Measurements from ENCODE around the gene PODN. TPM values are rescaled to one million over a fixed set of nuclear protein-coding genes. Genes with fewer than 3 reads are reported as not detected.

The PODN gene
- total RNA-seq, 1 experiment from 2014 or later, result 0.17 TPM

GRCh38 chr1:53133261-53134041 lies 71.4 kb downstream of the PODN start:
- Mint-ChIP-seq H3K4me1 (peaks cover 5 to 19% of the 10 kb centered on the region in 2 experiments), H3K27me3 (ENCODE audit: low read depth) (peaks cover 24% of the 10 kb centered on the region), H3K36me3 (ENCODE audit: insufficient read depth in 1 of 3, low read depth in 3 of 3) (peaks cover 4 to 13% (median 5%) of the 10 kb centered on the region in 3 experiments; a peak in 6 of 7 replicates), H3K4me3 (no peak overlapping the region), H3K9me3 (peaks cover 14 to 17% of the 10 kb centered on the region in 2 experiments), H3K27ac (no peak overlapping the region; a peak in 2 of 7 replicates)
- no peaks in the 10 kb centered on the region for H3K23me2 ChIP-seq (ENCODE audit: insufficient read length, low read depth, low read length, poor library complexity, severe bottlenecking)
- H3K56ac ChIP-seq (ENCODE audit: insufficient read length, low read depth, low read length), result no peak overlapping the region
- no peak overlapping the region for H3K18ac ChIP-seq (ENCODE audit: insufficient read length, low read depth, low read length)
- no peak overlapping the region for H2AFZ ChIP-seq (ENCODE audit: low read length)
- H3K4ac ChIP-seq (ENCODE audit: low read depth, low read length), result no peak overlapping the region
- no peaks in the 10 kb centered on the region for H3K27me3 ChIP-seq (ENCODE audit: insufficient read depth, low read length)
- H4K5ac ChIP-seq (ENCODE audit: insufficient read length, low read depth, low read length), result no peak overlapping the region
- no peak overlapping the region for H2BK120ac ChIP-seq (ENCODE audit: low read depth, low read length, poor library complexity, severe bottlenecking)
- no peak overlapping the region for H4K91ac ChIP-seq (ENCODE audit: insufficient read length, low read depth, low read length)
- H2BK15ac ChIP-seq (ENCODE audit: low read depth, low read length), result no peak overlapping the region
- no peak overlapping the region for H4K8ac ChIP-seq (replicated peaks; ENCODE audit: insufficient read length, low read depth, low read length)
- H3K27ac ChIP-seq (ENCODE audit: insufficient read length, low read depth, low read length), result no peak overlapping the region
- H3K9ac ChIP-seq (ENCODE audit: extremely low read depth, insufficient read length, low read length), result no peak overlapping the region
- no peak overlapping the region for H3K23ac ChIP-seq (ENCODE audit: insufficient read length, low read depth, low read length)
- H2AK5ac ChIP-seq (ENCODE audit: insufficient read length, low read length), result no peak overlapping the region
- no peak for DNase-seq
- H3K14ac ChIP-seq (ENCODE audit: insufficient read depth, low read length), result no peak overlapping the region
- no peak overlapping the region for H2BK5ac ChIP-seq (ENCODE audit: insufficient read length, low read length)
- no peaks in the 10 kb centered on the region for H3K4me1 ChIP-seq (ENCODE audit: insufficient read depth, low read length)
- no peak overlapping the region for H2BK12ac ChIP-seq (ENCODE audit: insufficient read length, low read depth, low read length)
- no peak for TF ChIP-seq CTCF (conservative IDR thresholded peaks at IDR 0.05)
- no peak overlapping the region for H3T11ph ChIP-seq (ENCODE audit: low read length)
- no peaks in the 10 kb centered on the region for H3K79me2 ChIP-seq (ENCODE audit: insufficient read depth, low read length)
- no peak overlapping the region for H2BK20ac ChIP-seq (ENCODE audit: low read depth, low read length, poor library complexity, severe bottlenecking)
- H3K9me3 ChIP-seq (ENCODE audit: control insufficient read depth, low read depth, low read length), result peaks cover 5% of the 10 kb centered on the region
- H4K20me1 ChIP-seq (ENCODE audit: control insufficient read depth, insufficient read depth, insufficient read length), result no peaks in the 10 kb centered on the region
- H3K79me1 ChIP-seq (ENCODE audit: insufficient read depth, low read depth, low read length, poor library complexity, severe bottlenecking), result no peaks in the 10 kb centered on the region
- H3K4me2 ChIP-seq (ENCODE audit: insufficient read depth, insufficient read length, low read length), result no peak overlapping the region
- WGBS (ENCODE audit: extremely low coverage, insufficient read length, low lambda C conversion rate), result no CpG with 5 or more reads among the region's 9 CpGs

All from H9 (cell line).